LNCAP (cell line): ENCODE results near the gene EZR.

Experiments
- CTCF ChIP-seq: fragments of 450-650 bp; IDR thresholded peaks from 2 replicates; pipeline ENCODE4 v1.5.1; 2017; ENCODE audit warnings: mild to moderate bottlenecking

Gene EZR

DNA sequence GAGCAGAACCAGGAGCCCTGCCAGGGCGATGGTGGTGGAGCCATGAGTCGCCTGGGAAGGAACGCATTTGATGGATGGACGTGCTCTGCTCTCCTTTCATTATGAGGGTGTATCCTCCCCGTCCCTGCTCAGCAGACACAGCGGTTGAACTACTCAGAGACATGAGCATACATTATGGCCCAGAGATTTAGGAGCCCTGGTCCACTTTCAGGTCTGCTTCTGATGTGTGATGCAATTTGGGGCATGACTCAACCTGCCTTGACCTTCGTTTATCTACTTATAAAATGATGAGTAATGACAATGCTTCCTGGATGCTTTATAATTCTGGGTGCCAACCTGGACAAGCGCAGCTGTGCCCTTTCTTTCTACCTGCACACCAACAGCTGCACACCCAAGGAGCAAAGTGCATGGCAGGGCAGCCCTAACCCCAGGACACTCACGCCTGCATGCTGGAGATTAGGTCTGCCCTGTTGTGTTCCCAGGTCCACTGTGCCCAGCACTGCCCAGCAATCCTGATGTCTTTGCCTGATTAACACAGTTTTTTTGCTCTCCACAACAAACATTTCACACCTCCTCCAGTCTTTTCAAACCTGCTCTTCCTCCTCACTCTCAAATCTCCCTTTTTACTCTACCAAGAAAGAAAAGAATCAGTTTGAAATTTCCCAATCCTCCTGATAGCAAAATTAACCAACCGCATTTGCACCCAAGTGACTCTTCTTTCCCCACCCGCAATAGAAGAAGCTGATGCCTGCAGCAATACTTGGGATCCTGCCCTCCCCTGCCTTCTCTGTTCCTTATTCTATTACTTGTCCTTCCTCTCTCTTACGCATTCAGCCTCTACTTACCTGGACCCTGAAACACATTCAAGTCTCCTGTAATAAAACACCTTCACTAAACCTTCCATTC, 81.2 kb downstream of the EZR start:
- TF ChIP-seq CTCF = no peak

DNA sequence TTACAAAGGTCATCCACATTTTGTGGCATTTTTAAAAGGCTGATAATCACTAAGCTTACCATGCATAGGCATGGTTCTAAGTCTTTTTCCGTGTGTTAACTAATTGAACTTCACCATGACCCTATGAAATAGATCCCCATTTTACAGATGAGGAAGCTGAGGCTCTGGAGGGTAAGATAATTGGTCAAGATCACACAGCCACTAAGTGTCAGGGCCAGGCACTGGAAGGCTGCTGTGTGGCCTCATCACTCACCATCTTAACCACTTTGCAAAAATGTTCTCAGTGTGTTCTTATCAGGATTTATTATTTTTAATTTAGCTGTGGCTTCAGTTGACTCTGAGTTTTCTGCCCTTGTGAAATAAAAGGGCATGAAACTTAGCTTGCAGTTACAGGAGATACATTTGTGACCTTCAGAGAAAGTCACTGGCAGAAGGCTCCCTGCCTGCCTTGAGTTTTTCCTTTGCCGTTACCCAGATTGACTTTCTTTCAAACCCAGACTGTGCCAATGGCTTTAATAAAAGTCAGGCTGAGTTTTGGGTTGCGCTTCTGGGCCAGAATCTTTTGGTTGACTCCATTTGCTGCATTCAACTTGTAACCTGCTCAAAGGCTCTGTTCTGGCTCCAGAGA, 82.0 kb downstream of the EZR start:
- no peak for TF ChIP-seq CTCF

GRCh38 chr6:158735009-158735408, 84.2 kb downstream of the EZR start:
- no peak for TF ChIP-seq CTCF

DNA sequence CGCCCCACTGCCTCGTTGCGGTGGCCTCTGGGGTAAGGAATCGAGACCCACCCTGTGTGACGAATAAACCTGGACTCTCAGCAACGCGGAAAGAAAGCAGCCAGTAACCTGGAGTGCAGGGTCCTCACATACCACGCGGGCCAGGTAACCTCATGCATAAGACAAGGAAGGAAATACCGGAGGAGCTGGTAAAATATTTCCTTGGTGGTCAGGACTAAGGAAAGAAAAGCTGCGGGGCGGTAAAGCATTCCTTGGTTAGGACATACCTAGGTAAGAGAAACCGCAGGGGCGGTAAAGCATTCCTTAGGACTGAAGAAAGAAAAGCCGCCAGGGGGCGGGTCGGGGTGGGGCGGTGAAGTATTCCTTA, 88.6 kb downstream of the EZR start:
- no peak for TF ChIP-seq CTCF

- no peak for TF ChIP-seq CTCF
Observed at GRCh38 chr6:158729906-158730540, 89.1 kb downstream of the EZR start.

- no peak for TF ChIP-seq CTCF
Observed at GRCh38 chr6:158725704-158726103, 93.5 kb downstream of the EZR start.

GRCh38 chr6:158722176-158722729, 96.9 kb downstream of the EZR start:
- no peak for TF ChIP-seq CTCF
